Thymus (tissue), 11 donors: ENCODE results near the gene N4BP3. TPM values are rescaled to one million over a fixed set of nuclear protein-coding genes. Genes with fewer than 3 reads are reported as not detected.

Experiments
- DNase-seq, 9 donors: peaks; one replicate each; pipeline ENCODE4 v3.0.0-alpha.2; 2013; ENCODE audit warnings: low spot score in 9 of 9, low read depth in 6 of 9, missing footprints in 1 of 9
- H3K27ac ChIP-seq, 2 donors: one replicate each; pipeline ENCODE4 v1.5.1; 2013; ENCODE audit warnings: control low read depth in 1 of 2, low read depth in 1 of 2, low read length in 1 of 2, mild to moderate bottlenecking in 1 of 2, moderate library complexity in 1 of 2
- H3K27me3 ChIP-seq, 2 donors: one replicate each; pipeline ENCODE4 v1.5.1; 2013; ENCODE audit warnings: low read length in 1 of 2; ENCODE audit not compliant: control insufficient read depth in 2 of 2, insufficient read depth in 1 of 2
- H3K36me3 ChIP-seq, 2 donors: one replicate each; pipeline ENCODE4 v1.5.1; 2013; ENCODE audit warnings: low read length in 1 of 2, mild to moderate bottlenecking in 1 of 2, moderate library complexity in 1 of 2; ENCODE audit not compliant: control insufficient read depth in 2 of 2, insufficient read depth in 2 of 2
- H3K4me1 ChIP-seq, 2 donors: one replicate each; pipeline ENCODE4 v1.5.1; 2013; ENCODE audit warnings: low read length in 2 of 2; ENCODE audit not compliant: control insufficient read depth in 2 of 2, insufficient read depth in 2 of 2
- H3K4me3 ChIP-seq, 2 donors: one replicate each; pipeline ENCODE4 v1.5.1; 2013; ENCODE audit warnings: low read length in 2 of 2, control low read depth in 1 of 2, mild to moderate bottlenecking in 1 of 2
- H3K9me3 ChIP-seq, 2 donors: one replicate each; pipeline ENCODE4 v1.5.1; 2013; ENCODE audit warnings: low read length in 1 of 2, mild to moderate bottlenecking in 1 of 2; ENCODE audit not compliant: control insufficient read depth in 2 of 2, insufficient read depth in 1 of 2
- WGBS: extraction: QIAGEN DNeasy Blood & Tissue Kit; methylation state at CpG from one replicate; pipeline ENCODE4 v1.1.7; 2013; 5-methylcytosine and 5-hydroxymethylcytosine counted together
- polyA plus RNA-seq: library from polyadenylated mRNA; stranded (reverse); fragments of 200-250 nt; gene quantifications from one replicate; pipeline ENCODE4 v1.2.3, GENCODE V29; 2013
- total RNA-seq: library from RNA; stranded (reverse); fragments of 120-200 nt; gene quantifications from one replicate; pipeline ENCODE4 v1.2.4, GENCODE V29; 2013
- donor health status: healthy.

The N4BP3 gene
- total and polyA plus RNA-seq, 2 donors, result 1.9 to 2.3 TPM

- DNase-seq, result no peak
- Histone ChIP-seq H3K36me3 (no peaks in the 10 kb centered on the region), H3K27ac (no peak overlapping the region), H3K9me3 (no peaks in the 10 kb centered on the region), H3K27me3 (peaks cover 0 to 17% of the 10 kb centered on the region in 2 donors), H3K4me1 (no peaks in the 10 kb centered on the region), H3K4me3 (no peak overlapping the region)
- 94% methylated on average over 2 of the region's 2 CpGs for WGBS
Observed at GRCh38 chr5:178170455-178170854, 57.1 kb downstream of the N4BP3 start.

- Histone ChIP-seq H3K27ac (no peak overlapping the region), H3K27me3 (peaks cover 0 to 2% of the 10 kb centered on the region in 2 donors), H3K4me3 (no peak overlapping the region), H3K36me3 (no peaks in the 10 kb centered on the region), H3K9me3 (no peaks in the 10 kb centered on the region), H3K4me1 (peaks cover 0 to 6% of the 10 kb centered on the region in 2 donors)
- DNase-seq, result no peak
- 96% methylated on average over 3 of the region's 3 CpGs for WGBS
Observed at GRCh38 chr5:178174456-178174855, 61.1 kb downstream of the N4BP3 start.

Other genes starting within 250 kb of the N4BP3 start
- not detected for gene PROP1, start 117.3 kb upstream of the N4BP3 start, total RNA-seq
- not detected for gene PROP1, start 117.3 kb upstream of the N4BP3 start, polyA plus RNA-seq
- gene RMND5B, start 17.5 kb downstream of the N4BP3 start, total RNA-seq, result 24.7 TPM
- gene RMND5B, start 17.5 kb downstream of the N4BP3 start, polyA plus RNA-seq, result 36.1 TPM
- gene NHP2, start 40.4 kb downstream of the N4BP3 start, total RNA-seq, result 131 TPM
- 107 TPM for gene NHP2, start 40.4 kb downstream of the N4BP3 start, polyA plus RNA-seq
- under 0.01 TPM for gene GMCL2, start 73.8 kb downstream of the N4BP3 start, total RNA-seq
- gene GMCL2, start 73.8 kb downstream of the N4BP3 start, polyA plus RNA-seq, result under 0.01 TPM
- gene HNRNPAB, start 91.0 kb downstream of the N4BP3 start, total RNA-seq, result 86.1 TPM
- 146 TPM for gene HNRNPAB, start 91.0 kb downstream of the N4BP3 start, polyA plus RNA-seq
- gene PHYKPL, start 119.3 kb downstream of the N4BP3 start, total RNA-seq, result 33.5 TPM
- 116 TPM for gene PHYKPL, start 119.3 kb downstream of the N4BP3 start, polyA plus RNA-seq